DOHH2 (cell line): Measurements from ENCODE around the gene INHBE.

ENCODE experiments used
- CTCF ChIP-seq: fragments of 200-600 bp; sonication (generic); IDR thresholded peaks from one replicate; pipeline ENCODE4 v1.5.1; 2014; ENCODE audit warnings: antibody characterized with exemption, mild to moderate bottlenecking, low read depth, low read length; ENCODE audit not compliant: poor library complexity, severe bottlenecking
- EZH2phosphoT487 ChIP-seq: fragments of 200-600 bp; sonication (generic); IDR thresholded peaks from 2 replicates; pipeline ENCODE4 v1.6.1; 2017; ENCODE audit warnings: borderline replicate concordance, mild to moderate bottlenecking, antibody characterized with exemption, low read length, moderate library complexity, mixed read lengths

GRCh38 chr12:57497223-57498131 is 42.4 kb downstream of the INHBE start:
- no peak for TF ChIP-seq CTCF
- TF ChIP-seq EZH2phosphoT487, result no peak
